NCI-H748 (cell line): Measurements from ENCODE around the gene ARHGEF40.
A peak's percentile ranks its signal among the peaks of the same experiment; 100 is the strongest.

Experiments used
- DNase-seq: peaks from one replicate; lab custom pipeline; 2025; ENCODE audit not compliant: unreplicated experiment; lab: John Stamatoyannopoulos, UW

The ARHGEF40 gene

GRCh38 chr14:21078726-21079125 is 8.6 kb downstream of the ARHGEF40 start:
- DNase-seq: no peak

- DNase-seq: no peak
Measured at GRCh38 chr14:21081521-21082142, 11.5 kb downstream of the ARHGEF40 start.

GRCh38 chr14:21083565-21084325 is 13.6 kb downstream of the ARHGEF40 start:
- DNase-seq: no peak

- no peak for DNase-seq
Measured at GRCh38 chr14:21084396-21084795, 14.3 kb downstream of the ARHGEF40 start.

GRCh38 chr14:21084998-21085853 is 15.1 kb downstream of the ARHGEF40 start:
- no peak for DNase-seq

GRCh38 chr14:21086908-21087293 is 16.8 kb downstream of the ARHGEF40 start:
- no peak for DNase-seq

- peak; percentile 98 for DNase-seq
Measured at GRCh38 chr14:21087294-21088091, 17.4 kb downstream of the ARHGEF40 start.

- DNase-seq: no peak
Measured at GRCh38 chr14:21088687-21089086, 18.6 kb downstream of the ARHGEF40 start.

GRCh38 chr14:21089271-21089670 is 19.2 kb downstream of the ARHGEF40 start:
- DNase-seq: no peak

- no peak for DNase-seq
Measured at GRCh38 chr14:21089877-21090193, 19.7 kb downstream of the ARHGEF40 start.

GRCh38 chr14:21090194-21090939 is 20.3 kb downstream of the ARHGEF40 start:
- peak; percentile 17 for DNase-seq

GRCh38 chr14:21090940-21091663 is 21.0 kb downstream of the ARHGEF40 start:
- DNase-seq: no peak

- no peak for DNase-seq
Measured at GRCh38 chr14:21091821-21092272, 21.7 kb downstream of the ARHGEF40 start.

GRCh38 chr14:21092273-21093011 is 22.3 kb downstream of the ARHGEF40 start:
- peak; percentile 51 for DNase-seq

- no peak for DNase-seq
Measured at GRCh38 chr14:21093018-21093417, 22.9 kb downstream of the ARHGEF40 start.

GRCh38 chr14:21093769-21094681 is 23.9 kb downstream of the ARHGEF40 start:
- DNase-seq: peak; percentile 12

GRCh38 chr14:21095430-21096205 is 25.5 kb downstream of the ARHGEF40 start:
- no peak for DNase-seq
